Heart right ventricle (tissue), 16 donors: ENCODE results near the gene C2CD2. TPM values are rescaled to one million over a fixed set of nuclear protein-coding genes. Genes with fewer than 3 reads are reported as not detected.

Source experiments
- ATAC-seq, 8 donors: fragments of 200-7000 bp; cut with Tn5 transposase; one replicate each; pipeline ENCODE4 v1.9.1; 2020; ENCODE audit warnings: mild to moderate bottlenecking in 8 of 8, moderate library complexity in 8 of 8, moderate number of reproducible peaks in 1 of 8
- DNase-seq, 2 donors: peaks; one replicate each; pipeline ENCODE4 v3.0.0-alpha.2; 2020
- H3K27ac ChIP-seq, 10 donors: fragments of 200-600 bp; sonication (generic) in 2 of 10; one replicate each; pipeline versions ENCODE4 v1.5.0 to v1.8.0; 2020 to 2022; ENCODE audit warnings: mild to moderate bottlenecking in 3 of 10
- H3K27me3 ChIP-seq, 7 donors: fragments of 200-600 bp; one replicate each; pipeline ENCODE4 v1.8.0; 2021 to 2022; ENCODE audit warnings: mild to moderate bottlenecking in 2 of 7
- H3K36me3 ChIP-seq, 9 donors: fragments of 200-600 bp; sonication (generic) in 1 of 9; one replicate each; pipeline versions ENCODE4 v1.5.0 to v1.8.0; 2020 to 2022; ENCODE audit warnings: mild to moderate bottlenecking in 2 of 9
- H3K4me1 ChIP-seq, 9 donors: fragments of 200-600 bp; sonication (generic) in 1 of 9; one replicate each; pipeline versions ENCODE4 v1.5.0 to v1.8.0; 2020 to 2022; ENCODE audit warnings: mild to moderate bottlenecking in 4 of 9
- H3K4me3 ChIP-seq, 10 donors: fragments of 200-600 bp; sonication (generic) in 2 of 10; one replicate each; pipeline versions ENCODE4 v1.5.0 to v1.8.0; 2020 to 2022; ENCODE audit warnings: mild to moderate bottlenecking in 7 of 10, moderate library complexity in 2 of 10
- H3K9me3 ChIP-seq, 11 donors: fragments of 200-600 bp in 10 of 11; sonication (generic) in 2 of 11; one replicate each; pipeline versions ENCODE4 v1.5.0 to v1.8.0; 2013 to 2022; ENCODE audit warnings: mild to moderate bottlenecking in 2 of 11, control low read depth in 1 of 11, moderate library complexity in 1 of 11
- WGBS, 2 donors: extraction: QIAGEN DNeasy Blood & Tissue Kit; methylation state at CpG; one replicate each; pipeline ENCODE4 v1.1.7; 2013; ENCODE audit warnings: inconsistent platforms in 1 of 2; 5-methylcytosine and 5-hydroxymethylcytosine counted together
- intact Hi-C, 10 donors: fragments of 100-400 bp; cut with DNase I; formaldehyde crosslinking; loops; one replicate each; pipeline versions ENCODE4 v1.11.1 to v1.14.2; 2022
- polyA plus RNA-seq, 2 donors: library from polyadenylated mRNA; stranded (reverse); fragments of 200-250 nt; gene quantifications; one replicate each; pipeline ENCODE4 v1.2.3, GENCODE V29; 2013
- total RNA-seq, 10 donors: library from RNA; stranded (reverse); fragmentation: NEBNext Ultra II Directional in 3 of 10; extraction: Animal tissue kit (Norgen Biotek cat#: 25700) in 3 of 10; gene quantifications; one replicate each; pipeline versions ENCODE4 v1.2.1 to v1.2.4, GENCODE V29; 2021 to 2023
- TF ChIP-seq, protein P1 (sequence below), 9 donors: fragments of 200-600 bp; sonication (generic) in 2 of 9; IDR thresholded peaks; one replicate each; pipeline versions ENCODE4 v1.5.0 to v1.8.0; 2021 to 2022; ENCODE audit warnings: antibody characterized with exemption in 9 of 9, mild to moderate bottlenecking in 5 of 9, moderate library complexity in 1 of 9
- donor health status: Arrhythmogenic right ventricular cardiomyopathy.
- donor health status: ischemic (EF 13 %, LVEDD 7.1; RV severe dilation, severe dysfunction).
- donor health status: healthy with polysubstance abuse.
- donor health status: DM: no; HTN: yes; CAD: no.
- donor health status: DM: no; HTN: no; CAD: no.
- donor health status: ischemic (EF 25% LVEDD 6.9; RV normal size, moderate dysfunction).
- donor health status: ischemic (EF 25% LVEDD 5.7; RV mildly dilated, moderate dysfunction).
- donor health status: healthy.
- donor health status: DM: yes; HTN: yes; CAD: no.
- donor health status: Ischemic cardiomyopathy.
- donor health status: ischemic (EF 35%, LVEDD 5.7; RV mildly dilated, moderate dysfunction).
- donor health status: nonischemic (EF 11% LVEDD 7.7; RV severe dilation, severe dysfunction).
- donor health status: DM: yes; HTN: yes; CAD: no.
- donor health status: PGD.
- donor health status: ischemic (EF 29% LVEDD 5.4; RV normal size, mild dysfunction).
- donor health status: nonischemic (EF 23%, LVEDD 6.1; RV moderate dilation, normal function).

The C2CD2 gene
- total and polyA plus RNA-seq, 12 donors: 4.5 to 11.1 (median 6.6) TPM

DNA sequence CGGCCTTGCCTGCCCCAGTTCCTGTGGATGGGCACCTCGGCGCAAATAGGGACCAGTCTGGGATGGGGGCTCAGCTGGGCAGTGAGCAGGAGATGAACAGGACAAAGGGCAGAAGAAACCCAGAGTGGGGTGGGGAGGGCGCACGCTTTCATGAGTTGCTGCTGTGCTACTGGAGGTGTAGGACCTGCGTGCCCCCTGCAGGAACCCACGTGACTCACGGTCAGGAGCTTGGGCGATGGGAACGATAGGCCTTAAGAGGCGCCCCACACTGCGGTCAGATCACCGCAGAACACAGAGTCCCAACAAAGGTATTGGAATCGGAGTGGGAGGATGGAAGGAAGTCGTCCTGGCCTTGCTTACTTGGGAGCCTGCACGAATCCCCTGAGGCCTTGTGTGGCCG is 91.8 kb downstream of the C2CD2 start:
- peaks cover 0 to 28% (median under 1%) of the 10 kb centered on the region in 9 donors for H3K36me3 ChIP-seq
- DNase-seq: no peak

DNA sequence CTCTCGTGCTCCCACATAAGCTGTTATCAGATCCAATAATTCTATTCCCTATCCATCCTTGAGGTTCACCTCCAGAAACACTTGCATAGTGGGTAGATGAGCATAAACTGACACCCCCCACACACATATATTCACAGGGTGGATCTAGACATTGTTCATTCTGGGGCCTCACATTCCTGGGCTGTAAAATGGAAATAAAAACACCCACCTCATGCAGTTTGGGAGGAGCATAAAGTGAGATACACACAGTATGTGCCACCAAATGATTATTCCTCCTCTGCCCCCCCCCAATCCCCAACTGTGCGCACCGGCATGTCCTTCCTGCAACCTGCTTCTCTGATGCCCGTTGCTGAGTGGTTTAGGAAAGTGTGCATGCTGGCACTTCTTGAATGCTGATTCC is 92.6 kb downstream of the C2CD2 start:
- no peak overlapping the region for H3K27ac ChIP-seq
- peaks cover 0 to 16% (median 0%) of the 10 kb centered on the region in 9 donors for H3K4me1 ChIP-seq
- H3K9me3 ChIP-seq: no peaks in the 10 kb centered on the region
- peaks cover 0 to 35% (median 6%) of the 10 kb centered on the region in 9 donors for H3K36me3 ChIP-seq
- H3K27me3 ChIP-seq: no peaks in the 10 kb centered on the region
- ATAC-seq (no peak), DNase-seq (no peak)
- H3K4me3 ChIP-seq: no peak overlapping the region
- TF ChIP-seq, protein P1, sequence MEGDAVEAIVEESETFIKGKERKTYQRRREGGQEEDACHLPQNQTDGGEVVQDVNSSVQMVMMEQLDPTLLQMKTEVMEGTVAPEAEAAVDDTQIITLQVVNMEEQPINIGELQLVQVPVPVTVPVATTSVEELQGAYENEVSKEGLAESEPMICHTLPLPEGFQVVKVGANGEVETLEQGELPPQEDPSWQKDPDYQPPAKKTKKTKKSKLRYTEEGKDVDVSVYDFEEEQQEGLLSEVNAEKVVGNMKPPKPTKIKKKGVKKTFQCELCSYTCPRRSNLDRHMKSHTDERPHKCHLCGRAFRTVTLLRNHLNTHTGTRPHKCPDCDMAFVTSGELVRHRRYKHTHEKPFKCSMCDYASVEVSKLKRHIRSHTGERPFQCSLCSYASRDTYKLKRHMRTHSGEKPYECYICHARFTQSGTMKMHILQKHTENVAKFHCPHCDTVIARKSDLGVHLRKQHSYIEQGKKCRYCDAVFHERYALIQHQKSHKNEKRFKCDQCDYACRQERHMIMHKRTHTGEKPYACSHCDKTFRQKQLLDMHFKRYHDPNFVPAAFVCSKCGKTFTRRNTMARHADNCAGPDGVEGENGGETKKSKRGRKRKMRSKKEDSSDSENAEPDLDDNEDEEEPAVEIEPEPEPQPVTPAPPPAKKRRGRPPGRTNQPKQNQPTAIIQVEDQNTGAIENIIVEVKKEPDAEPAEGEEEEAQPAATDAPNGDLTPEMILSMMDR (IDR thresholded peaks at IDR 0.05): no peak
- WGBS, 2 donors: 92 to 95% methylated on average over 4 of the region's 4 CpGs
- intact Hi-C loops: no loop called here

More for the DNA sequence above, 91.8 kb downstream of the C2CD2 start:
- no peaks in the 10 kb centered on the region for H3K27me3 ChIP-seq
- TF ChIP-seq, protein P1 (IDR thresholded peaks at IDR 0.05): no peak
- no peaks in the 10 kb centered on the region for H3K9me3 ChIP-seq
- H3K4me1 ChIP-seq: peaks cover 0 to 16% (median 0%) of the 10 kb centered on the region in 9 donors
- H3K27ac ChIP-seq: no peak overlapping the region
- WGBS, 2 donors: 89 to 91% methylated on average over 17 of the region's 17 CpGs
- intact Hi-C loops: no loop called here
- H3K4me3 ChIP-seq: no peak overlapping the region
- ATAC-seq: no peak

DNA sequence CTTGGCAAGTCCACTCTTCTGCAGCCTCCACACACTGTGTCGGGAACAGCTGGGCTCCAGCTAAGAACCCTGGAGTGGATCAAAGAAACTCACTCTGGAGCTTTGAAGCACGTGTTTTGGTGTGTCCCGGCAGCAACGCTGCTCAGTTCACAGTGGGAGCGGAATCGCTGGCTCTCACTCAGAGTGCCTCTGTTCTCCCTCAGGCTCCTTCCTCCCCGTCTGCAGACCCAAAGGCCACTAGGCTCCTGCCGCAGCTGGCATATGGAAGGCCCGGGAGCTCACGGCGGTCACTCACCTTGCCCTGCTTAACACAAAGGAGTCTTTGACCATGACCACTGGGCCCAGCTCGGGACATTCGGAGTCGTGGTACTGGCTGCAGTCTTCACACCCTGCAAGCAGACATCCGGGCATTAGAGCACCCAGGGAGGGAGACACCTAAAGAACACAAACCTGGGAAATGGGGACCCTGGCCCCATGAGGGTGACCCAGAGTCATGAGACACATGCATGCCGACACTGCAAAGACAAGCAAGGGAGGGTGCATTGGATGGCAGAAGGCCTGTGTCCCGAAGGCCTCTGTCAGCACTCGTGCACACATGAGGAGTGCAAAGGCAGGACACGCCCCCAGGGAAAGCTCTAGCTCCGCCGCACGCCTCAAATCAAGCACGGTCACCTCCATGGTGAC is 94.4 kb downstream of the C2CD2 start:
- WGBS, 2 donors: 94 to 97% methylated on average over 23 of the region's 23 CpGs
- Histone ChIP-seq H3K27ac (no peak overlapping the region), H3K4me1 (peaks cover 0 to 16% (median 0%) of the 10 kb centered on the region in 9 donors), H3K4me3 (no peak overlapping the region), H3K9me3 (no peaks in the 10 kb centered on the region), H3K36me3 (peaks cover 0 to 47% (median 6%) of the 10 kb centered on the region in 9 donors), H3K27me3 (no peaks in the 10 kb centered on the region)
- TF ChIP-seq, protein P1 (IDR thresholded peaks at IDR 0.05): no peak
- intact Hi-C loops: no loop called here
- DNase-seq: no peak
- ATAC-seq: no peak

DNA sequence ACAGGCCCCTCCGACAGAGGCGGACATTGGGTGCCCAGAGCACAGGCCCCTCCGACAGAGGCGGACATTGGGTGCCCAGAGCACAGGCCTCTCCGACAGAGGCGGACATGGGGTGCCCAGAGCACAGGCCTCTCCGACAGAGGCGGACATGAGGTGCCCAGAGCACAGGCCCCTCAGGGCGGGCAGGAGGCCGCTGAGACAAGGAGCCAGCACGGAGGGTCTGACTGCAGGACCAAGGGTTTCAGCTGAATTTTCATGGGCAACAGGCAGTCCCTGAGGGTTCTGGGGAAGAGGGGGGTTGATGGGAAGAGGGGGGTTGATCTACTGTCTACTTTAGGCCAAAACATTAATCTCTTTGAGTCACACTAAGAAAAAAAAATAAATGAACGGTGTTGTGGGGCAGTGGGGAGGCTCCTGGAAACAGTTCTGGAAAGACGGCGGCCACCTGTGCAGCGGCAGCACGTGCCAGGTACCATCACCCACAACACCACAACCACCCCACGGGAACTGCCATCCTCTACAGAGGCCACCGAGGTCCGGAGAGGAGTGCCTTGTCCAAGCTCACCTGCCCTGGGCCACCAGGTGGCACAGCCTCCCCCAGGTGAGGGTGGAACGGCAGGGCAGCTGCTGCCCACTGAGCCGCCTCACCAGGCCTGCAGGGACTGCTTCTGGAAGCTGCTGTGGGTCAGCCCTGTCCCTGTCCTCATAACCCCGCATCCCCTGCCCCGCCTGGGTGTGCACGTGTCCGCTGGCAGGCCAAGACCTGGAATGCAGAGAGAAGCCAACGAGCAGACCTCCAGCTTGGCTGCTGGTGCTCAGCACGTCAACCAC is 95.1 kb downstream of the C2CD2 start:
- no peak overlapping the region for H3K27ac ChIP-seq
- ATAC-seq (no peak), DNase-seq (no peak)
- no peak overlapping the region for H3K4me3 ChIP-seq
- TF ChIP-seq, protein P1 (IDR thresholded peaks at IDR 0.05): no peak
- H3K36me3 ChIP-seq: peaks cover 0 to 55% (median 14%) of the 10 kb centered on the region in 9 donors
- WGBS, 2 donors: 97 to 98% methylated on average over 26 to 27 of the region's 27 CpGs
- H3K4me1 ChIP-seq: peaks cover 0 to 16% (median 0%) of the 10 kb centered on the region in 9 donors
- H3K27me3 ChIP-seq: no peaks in the 10 kb centered on the region
- intact Hi-C loops: no loop called here
- H3K9me3 ChIP-seq: no peaks in the 10 kb centered on the region
